HEK293 (cell line): ENCODE results near the gene GALNT6.
A peak's percentile ranks its signal among the peaks of the same experiment; 100 is the strongest.

Experiments used
- CTCF ChIA-PET: fragments of 350-600 bp; formaldehyde crosslinking; extraction: SDS; loops from one replicate; lab custom pipeline; 2021; ENCODE audit warnings: antibody characterized with exemption; lab: Yijun Ruan, JAX
- POLR2A ChIA-PET: fragments of 300-600 bp; formaldehyde crosslinking; extraction: SDS; loops from one replicate; lab custom pipeline; 2020; ENCODE audit warnings: antibody characterized with exemption, inconsistent platforms; lab: Yijun Ruan, JAX
- H3K27ac ChIP-seq: fragments of 200-500 bp; sonication (Bioruptor generic); 2 replicates; pipeline ENCODE4 v1.5.1; 2014; ENCODE audit warnings: low read depth, low read length, control low read depth, inconsistent platforms; ENCODE audit errors: extremely low read depth
- H3K36me3 ChIP-seq, 2 experiments: fragments of 200-500 bp in 1 of 2; sonication (Bioruptor generic) in 1 of 2; 1 replicate in 1 of 2; 2 replicates in 1 of 2; pipeline ENCODE4 v1.5.1; 2014 to 2017; ENCODE audit warnings: inconsistent platforms in 2 of 2, low read length in 2 of 2; ENCODE audit not compliant: control insufficient read depth in 2 of 2, insufficient read depth in 1 of 2
- H3K4me1 ChIP-seq: fragments of 200-500 bp; sonication (Bioruptor generic); 2 replicates; pipeline ENCODE4 v1.5.1; 2014; ENCODE audit warnings: mild to moderate bottlenecking, low read length, inconsistent platforms; ENCODE audit not compliant: control insufficient read depth, insufficient read depth
- H3K4me3 ChIP-seq: 2 replicates; pipeline ENCODE4 v1.5.1; 2011; ENCODE audit warnings: low read depth, mild to moderate bottlenecking, control low read depth, low read length, moderate library complexity
- H3K9me3 ChIP-seq: fragments of 200-500 bp; sonication (Bioruptor generic); 2 replicates; pipeline ENCODE4 v1.5.1; 2014; ENCODE audit warnings: low read depth, low read length, inconsistent platforms; ENCODE audit not compliant: control insufficient read depth, insufficient read depth
- ATF2 ChIP-seq: fragments of 450-650 bp; formaldehyde crosslinking; IDR thresholded peaks from 2 replicates; pipeline ENCODE4 v1.5.1; 2016; ENCODE audit warnings: missing biosample characterization, missing genetic modification characterization, low read depth
- BCL11A ChIP-seq: fragments of 450-650 bp; formaldehyde crosslinking; IDR thresholded peaks from 2 replicates; pipeline ENCODE4 v1.5.1; 2016; ENCODE audit warnings: low read depth, missing biosample characterization, missing genetic modification characterization
- HIC1 ChIP-seq: fragments of 450-650 bp; formaldehyde crosslinking; IDR thresholded peaks from 2 replicates; pipeline ENCODE4 v1.5.1; 2016; ENCODE audit warnings: missing biosample characterization, missing genetic modification characterization
- HOXA7 ChIP-seq: sonication (generic); formaldehyde crosslinking; IDR thresholded peaks from 2 replicates; pipeline ENCODE4 v1.8.1; 2022; ENCODE audit warnings: missing genetic modification reagents, borderline replicate concordance
- PATZ1 ChIP-seq: fragments of 450-650 bp; formaldehyde crosslinking; IDR thresholded peaks from 2 replicates; pipeline ENCODE4 v1.5.1; 2016; ENCODE audit warnings: missing biosample characterization, missing genetic modification characterization
- PRDM10 ChIP-seq: fragments of 450-650 bp; formaldehyde crosslinking; IDR thresholded peaks from 2 replicates; pipeline ENCODE4 v1.5.1; 2016; ENCODE audit warnings: missing biosample characterization, missing genetic modification characterization
- SP7 ChIP-seq: fragments of 450-650 bp; formaldehyde crosslinking; IDR thresholded peaks from 2 replicates; pipeline ENCODE4 v1.5.1; 2016; ENCODE audit warnings: missing biosample characterization, missing genetic modification characterization
- TCF7L2 ChIP-seq: IDR thresholded peaks from 2 replicates; pipeline ENCODE4 v1.6.1; 2011; ENCODE audit warnings: low read depth, mild to moderate bottlenecking, inconsistent platforms, low read length, moderate library complexity, borderline replicate concordance
- ZBTB1 ChIP-seq: fragments of 450-650 bp; formaldehyde crosslinking; IDR thresholded peaks from 2 replicates; pipeline ENCODE4 v1.5.1; 2016; ENCODE audit warnings: missing biosample characterization, missing genetic modification characterization
- ZBTB21 ChIP-seq: fragments of 450-650 bp; formaldehyde crosslinking; IDR thresholded peaks from 2 replicates; pipeline ENCODE4 v1.5.1; 2017; ENCODE audit warnings: missing biosample characterization, missing genetic modification characterization
- ZBTB49 ChIP-seq: fragments of 450-650 bp; formaldehyde crosslinking; IDR thresholded peaks from 2 replicates; pipeline ENCODE4 v1.5.1; 2016; ENCODE audit warnings: missing biosample characterization, missing genetic modification characterization, low read depth
- ZBTB7A ChIP-seq: fragments of 450-650 bp; formaldehyde crosslinking; IDR thresholded peaks from 2 replicates; pipeline ENCODE4 v1.5.1; 2016; ENCODE audit warnings: low read depth, missing biosample characterization, missing genetic modification characterization
- ZFP3 ChIP-seq: fragments of 450-650 bp; formaldehyde crosslinking; IDR thresholded peaks from 2 replicates; pipeline ENCODE4 v1.5.1; 2016; ENCODE audit warnings: low read depth, missing biosample characterization, missing genetic modification characterization
- ZFP41 ChIP-seq: fragments of 450-650 bp; formaldehyde crosslinking; IDR thresholded peaks from 2 replicates; pipeline ENCODE4 v1.5.1; 2016; ENCODE audit warnings: missing biosample characterization, missing genetic modification characterization, borderline replicate concordance
- ZNF175 ChIP-seq: fragments of 450-650 bp; formaldehyde crosslinking; IDR thresholded peaks from 2 replicates; pipeline ENCODE4 v1.5.1; 2016; ENCODE audit warnings: missing biosample characterization, missing genetic modification characterization
- ZNF311 ChIP-seq: fragments of 450-650 bp; formaldehyde crosslinking; IDR thresholded peaks from 2 replicates; pipeline ENCODE4 v1.5.1; 2017; ENCODE audit warnings: missing biosample characterization, missing genetic modification characterization, borderline replicate concordance
- ZNF366 ChIP-seq: fragments of 450-650 bp; formaldehyde crosslinking; conservative IDR thresholded peaks from 2 replicates; pipeline ENCODE4 v1.5.1; 2016; ENCODE audit warnings: missing biosample characterization, missing genetic modification characterization
- ZNF514 ChIP-seq: fragments of 450-650 bp; formaldehyde crosslinking; IDR thresholded peaks from 2 replicates; pipeline ENCODE4 v1.5.1; 2016; ENCODE audit warnings: missing biosample characterization, missing genetic modification characterization
- ZNF530 ChIP-seq: fragments of 450-650 bp; formaldehyde crosslinking; IDR thresholded peaks from 2 replicates; pipeline ENCODE4 v1.5.1; 2016; ENCODE audit warnings: low read depth, missing biosample characterization, missing genetic modification characterization
- ZNF548 ChIP-seq: fragments of 450-650 bp; formaldehyde crosslinking; IDR thresholded peaks from 2 replicates; pipeline ENCODE4 v1.5.1; 2016; ENCODE audit warnings: missing biosample characterization, missing genetic modification characterization
- ZNF585B ChIP-seq: fragments of 450-650 bp; formaldehyde crosslinking; IDR thresholded peaks from 2 replicates; pipeline ENCODE4 v1.5.1; 2016; ENCODE audit warnings: missing biosample characterization, missing genetic modification characterization
- ZNF629 ChIP-seq: fragments of 450-650 bp; formaldehyde crosslinking; IDR thresholded peaks from 2 replicates; pipeline ENCODE4 v1.5.1; 2017; ENCODE audit warnings: missing biosample characterization, missing genetic modification characterization
- ZSCAN23 ChIP-seq: fragments of 450-650 bp; formaldehyde crosslinking; IDR thresholded peaks from 2 replicates; pipeline ENCODE4 v1.5.1; 2016; ENCODE audit warnings: missing biosample characterization, missing genetic modification characterization
- ZSCAN30 ChIP-seq: fragments of 450-650 bp; IDR thresholded peaks from 2 replicates; pipeline ENCODE4 v1.5.1; 2018; ENCODE audit warnings: missing biosample characterization, mild to moderate bottlenecking, missing genetic modification characterization, moderate library complexity

GALNT6 gene

GRCh38 chr12:51359851-51360250, 31.4 kb downstream of the GALNT6 start:
- Histone ChIP-seq H3K36me3 (peaks cover 0 to 23% of the 10 kb centered on the region in 2 experiments; a peak in 1 of 3 replicates), H3K4me3 (no peak overlapping the region), H3K4me1 (no peaks in the 10 kb centered on the region), H3K9me3 (no peaks in the 10 kb centered on the region), H3K27ac (no peak overlapping the region)
- POLR2A ChIA-PET: no interaction called here
- TF ChIP-seq BCL11A (tag by site-specific recombination) (no peak), ZNF366 (tag by site-specific recombination) (peak; percentile 34; the same call in 1 of the 2 replicates), ZSCAN23 (tag by site-specific recombination) (no peak), ZNF629 (tag by site-specific recombination) (peak; percentile 72), HIC1 (tag by site-specific recombination) (0 out of 2 replicates have a peak, but pooled peaks have one; percentile 20), SP7 (tag by site-specific recombination) (peak; percentile 81), ZBTB49 (no peak)
- CTCF ChIA-PET: interaction anchor here (0.7 kb wide), 1 partner anchor 12 kb away, joined by 3 read pairs; no protein-coding TSS in a partner anchor

- Histone ChIP-seq H3K4me1 (no peaks in the 10 kb centered on the region), H3K4me3 (no peak overlapping the region), H3K9me3 (no peaks in the 10 kb centered on the region), H3K36me3 (peaks cover 0 to 18% of the 10 kb centered on the region in 2 experiments; a peak in 1 of 3 replicates), H3K27ac (no peak overlapping the region)
- POLR2A ChIA-PET: no interaction called here
- CTCF ChIA-PET: no interaction called here
- TF ChIP-seq ZNF514 (tag by site-specific recombination): no peak
- no peak for TF ChIP-seq ZFP41 (tag by site-specific recombination)
- no peak for TF ChIP-seq ZNF585B (tag by site-specific recombination)
- TF ChIP-seq ZFP3: no peak
- TF ChIP-seq TCF7L2: no peak
- TF ChIP-seq ZSCAN30 (tag by site-specific recombination): no peak
- TF ChIP-seq PATZ1: no peak
- no peak for TF ChIP-seq HOXA7 (CRISPR knock-in tag)
- TF ChIP-seq ZNF530 (tag by site-specific recombination): no peak
- no peak for TF ChIP-seq ZNF175
- TF ChIP-seq ZNF311 (tag by site-specific recombination): no peak
- TF ChIP-seq PRDM10 (tag by site-specific recombination): no peak
- TF ChIP-seq ATF2 (tag by site-specific recombination): no peak
- TF ChIP-seq ZBTB1 (tag by site-specific recombination): no peak
- TF ChIP-seq ZBTB21: no peak
- TF ChIP-seq ZBTB7A (tag by site-specific recombination): no peak
- TF ChIP-seq ZNF548 (tag by site-specific recombination): no peak
Measured at GRCh38 chr12:51358496-51358895, 32.7 kb downstream of the GALNT6 start.
